Type B pancreatic cell (in vitro differentiated cells): ENCODE data around the gene TRPM3. TPM values are rescaled to one million over a fixed set of nuclear protein-coding genes. Genes with fewer than 3 reads are reported as not detected.
"Not testable (repeated sequence)": the region's sequence is repeated elsewhere in the genome, so short reads cannot be mapped to it uniquely, and the experiment has no call there.

Experiments
- DNase-seq: peaks from one replicate; pipeline ENCODE4 v3.0.0; 2021; ENCODE audit warnings: mixed read lengths; ENCODE audit not compliant: unreplicated experiment; ENCODE audit errors: extremely low spot score
- H3K27ac Mint-ChIP-seq: 2 replicates; pipeline ENCODE4 v1.8.0; 2021; ENCODE audit warnings: mild to moderate bottlenecking, mixed read lengths
- H3K27me3 Mint-ChIP-seq: 2 replicates; pipeline ENCODE4 v1.8.0; 2021; ENCODE audit warnings: mixed read lengths
- H3K36me3 Mint-ChIP-seq: 2 replicates; pipeline ENCODE4 v1.8.0; 2021; ENCODE audit warnings: mixed read lengths
- H3K4me1 Mint-ChIP-seq: one replicate; pipeline ENCODE4 v1.8.0; 2021; ENCODE audit warnings: mixed read lengths; ENCODE audit not compliant: unreplicated experiment
- H3K4me3 Mint-ChIP-seq: 2 replicates; pipeline ENCODE4 v1.8.0; 2021; ENCODE audit warnings: mild to moderate bottlenecking, mixed read lengths
- H3K9me3 Mint-ChIP-seq: 2 replicates; pipeline ENCODE4 v1.8.0; 2021; ENCODE audit warnings: mixed read lengths
- total RNA-seq: library from RNA; stranded (reverse); gene quantifications from 2 replicates; pipeline ENCODE4 v1.2.1, GENCODE V29; 2021; ENCODE audit warnings: low replicate concordance
- TF ChIP-seq, protein P1 (sequence below): fragments of 200-600 bp; sonication (generic); conservative IDR thresholded peaks from 2 replicates; pipeline ENCODE4 v1.5.0; 2021; ENCODE audit warnings: antibody characterized with exemption, mild to moderate bottlenecking

The TRPM3 gene
- total RNA-seq, 1 donor from 2014 or later, result 17.0 TPM

- Mint-ChIP-seq H3K9me3 (no peaks in the 10 kb centered on the region), H3K27ac (no peak overlapping the region), H3K4me1 (peaks cover 17% of the 10 kb centered on the region), H3K27me3 (no peaks in the 10 kb centered on the region), H3K4me3 (no peak overlapping the region), H3K36me3 (no peaks in the 10 kb centered on the region)
- no peak for DNase-seq
- TF ChIP-seq, protein P1, sequence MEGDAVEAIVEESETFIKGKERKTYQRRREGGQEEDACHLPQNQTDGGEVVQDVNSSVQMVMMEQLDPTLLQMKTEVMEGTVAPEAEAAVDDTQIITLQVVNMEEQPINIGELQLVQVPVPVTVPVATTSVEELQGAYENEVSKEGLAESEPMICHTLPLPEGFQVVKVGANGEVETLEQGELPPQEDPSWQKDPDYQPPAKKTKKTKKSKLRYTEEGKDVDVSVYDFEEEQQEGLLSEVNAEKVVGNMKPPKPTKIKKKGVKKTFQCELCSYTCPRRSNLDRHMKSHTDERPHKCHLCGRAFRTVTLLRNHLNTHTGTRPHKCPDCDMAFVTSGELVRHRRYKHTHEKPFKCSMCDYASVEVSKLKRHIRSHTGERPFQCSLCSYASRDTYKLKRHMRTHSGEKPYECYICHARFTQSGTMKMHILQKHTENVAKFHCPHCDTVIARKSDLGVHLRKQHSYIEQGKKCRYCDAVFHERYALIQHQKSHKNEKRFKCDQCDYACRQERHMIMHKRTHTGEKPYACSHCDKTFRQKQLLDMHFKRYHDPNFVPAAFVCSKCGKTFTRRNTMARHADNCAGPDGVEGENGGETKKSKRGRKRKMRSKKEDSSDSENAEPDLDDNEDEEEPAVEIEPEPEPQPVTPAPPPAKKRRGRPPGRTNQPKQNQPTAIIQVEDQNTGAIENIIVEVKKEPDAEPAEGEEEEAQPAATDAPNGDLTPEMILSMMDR, result no peak
Measured at GRCh38 chr9:70746316-70746715, 375.1 kb downstream of the TRPM3 start.

GRCh38 chr9:70724794-70725193 is 396.6 kb downstream of the TRPM3 start:
- not testable (repeated sequence) for H3K27me3 Mint-ChIP-seq, H3K4me3 Mint-ChIP-seq, H3K4me1 Mint-ChIP-seq, H3K9me3 Mint-ChIP-seq, H3K27ac Mint-ChIP-seq, H3K36me3 Mint-ChIP-seq, DNase-seq

DNA sequence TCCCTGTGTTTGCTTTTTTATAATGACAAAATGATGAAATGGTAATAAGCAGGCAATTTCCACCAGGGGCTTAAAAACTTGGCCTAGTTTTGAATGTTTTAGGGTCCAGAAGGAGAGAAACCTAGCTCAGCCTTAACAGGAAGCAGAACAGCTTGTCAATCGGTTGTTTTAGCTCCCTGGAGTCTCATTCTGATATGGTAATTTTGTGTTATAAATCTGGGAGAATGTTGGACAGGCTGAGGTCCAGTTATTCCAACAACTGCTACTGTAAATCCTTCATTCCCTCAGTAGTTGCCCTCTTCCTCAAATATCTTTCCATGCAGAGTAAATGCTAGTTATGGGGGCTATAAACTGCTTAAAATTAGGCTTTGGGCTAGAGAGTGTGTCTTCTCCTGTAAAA is 397.4 kb downstream of the TRPM3 start:
- H3K27me3 Mint-ChIP-seq, H3K4me1 Mint-ChIP-seq, H3K9me3 Mint-ChIP-seq, H3K4me3 Mint-ChIP-seq, DNase-seq, H3K27ac Mint-ChIP-seq, H3K36me3 Mint-ChIP-seq: not testable (repeated sequence)

DNA sequence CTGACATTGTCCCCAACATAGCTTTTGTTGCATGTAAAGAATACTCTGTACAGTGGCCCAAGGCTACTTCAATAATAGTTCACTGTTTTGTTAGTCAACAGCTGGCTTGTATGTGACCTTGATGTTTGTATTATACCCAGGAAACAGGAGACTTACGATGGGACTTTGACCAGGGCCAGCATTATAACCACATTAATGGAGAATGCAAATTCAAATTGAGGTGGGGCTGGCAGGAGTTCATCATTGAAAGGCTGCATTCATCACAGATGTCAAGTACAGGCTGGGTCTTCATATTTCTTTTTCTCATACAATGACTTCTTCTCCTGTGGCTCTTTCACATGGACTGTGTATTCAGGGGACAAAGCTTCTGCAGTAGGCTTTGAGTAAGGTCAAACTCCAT is 414.6 kb downstream of the TRPM3 start:
- H3K4me1 Mint-ChIP-seq, H3K4me3 Mint-ChIP-seq, DNase-seq, H3K27me3 Mint-ChIP-seq, H3K27ac Mint-ChIP-seq, H3K9me3 Mint-ChIP-seq, H3K36me3 Mint-ChIP-seq: not testable (repeated sequence)

DNA sequence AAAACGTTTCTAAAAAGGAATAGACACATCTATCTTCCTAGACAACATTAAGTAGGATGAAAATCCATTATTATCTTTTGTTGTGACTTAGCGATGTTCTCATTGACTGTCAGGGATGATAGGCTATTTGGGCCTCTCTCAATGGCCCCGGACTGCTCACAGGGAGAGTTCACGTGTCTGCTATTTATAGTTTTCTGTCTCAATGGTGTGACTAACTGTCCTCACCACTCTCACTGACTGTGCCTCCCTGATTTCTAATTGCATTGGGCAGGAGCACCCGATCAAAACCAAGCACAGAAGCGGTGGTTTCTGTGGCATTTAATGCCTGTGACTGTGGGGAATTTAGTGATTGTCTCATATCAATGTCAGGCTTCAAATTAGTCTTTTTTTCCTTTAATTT is 420.3 kb downstream of the TRPM3 start:
- no peaks in the 10 kb centered on the region for H3K9me3 Mint-ChIP-seq
- no peaks in the 10 kb centered on the region for H3K4me1 Mint-ChIP-seq
- no peaks in the 10 kb centered on the region for H3K27me3 Mint-ChIP-seq
- TF ChIP-seq, protein P1, result no peak
- H3K4me3 Mint-ChIP-seq, result no peak overlapping the region
- no peak for DNase-seq
- H3K27ac Mint-ChIP-seq, result no peak overlapping the region
- no peaks in the 10 kb centered on the region for H3K36me3 Mint-ChIP-seq

GRCh38 chr9:70696694-70697335 is 424.6 kb downstream of the TRPM3 start:
- Mint-ChIP-seq H3K27me3 (peaks cover 2% of the 10 kb centered on the region), H3K4me3 (no peak overlapping the region), H3K36me3 (no peaks in the 10 kb centered on the region), H3K27ac (no peak overlapping the region), H3K9me3 (no peaks in the 10 kb centered on the region), H3K4me1 (no peaks in the 10 kb centered on the region)
- TF ChIP-seq, protein P1, result no peak
- DNase-seq, result no peak

DNA sequence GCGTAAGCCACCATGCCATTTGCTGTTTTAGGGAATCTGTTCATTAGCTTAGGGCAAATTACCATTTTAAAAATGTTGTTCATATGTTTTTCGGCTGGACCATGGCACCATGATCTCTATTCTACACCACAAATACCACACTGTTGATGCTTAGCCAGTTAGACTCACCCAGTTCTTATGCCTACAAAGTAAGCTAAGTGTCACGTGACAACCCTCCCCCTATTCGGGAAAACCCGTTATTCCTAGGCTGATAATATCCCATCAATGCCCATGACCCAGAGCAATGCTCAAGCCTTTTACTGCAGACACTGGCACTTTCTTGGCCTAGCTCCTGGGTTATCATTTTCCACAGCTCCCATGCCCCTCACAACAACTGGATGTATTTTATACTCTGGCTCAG is 426.7 kb downstream of the TRPM3 start:
- TF ChIP-seq, protein P1, result no peak
- no peak overlapping the region for H3K27ac Mint-ChIP-seq

More for the DNA sequence above, 426.7 kb downstream of the TRPM3 start:
- H3K27me3 Mint-ChIP-seq, result peaks cover 2% of the 10 kb centered on the region
- H3K4me3 Mint-ChIP-seq, result no peak overlapping the region
- DNase-seq, result no peak
- no peaks in the 10 kb centered on the region for H3K36me3 Mint-ChIP-seq
- H3K9me3 Mint-ChIP-seq, result no peaks in the 10 kb centered on the region
- no peaks in the 10 kb centered on the region for H3K4me1 Mint-ChIP-seq
